HEK293 (cell line): ENCODE data around the gene PLA2G4C.

Source experiments
- CTCF ChIP-seq: fragments of 450-650 bp; formaldehyde crosslinking; IDR thresholded peaks from 2 replicates; pipeline ENCODE4 v1.5.1; 2016; ENCODE audit warnings: missing biosample characterization, missing genetic modification characterization
- TF ChIP-seq, protein P1 (sequence below): sonication (generic); formaldehyde crosslinking; IDR thresholded peaks from 2 replicates; pipeline ENCODE4 v1.8.1; 2022; ENCODE audit warnings: mild to moderate bottlenecking, moderate library complexity, missing genetic modification reagents
- TF ChIP-seq, protein P2 (sequence below): fragments of 450-650 bp; formaldehyde crosslinking; IDR thresholded peaks from 2 replicates; pipeline ENCODE4 v1.5.1; 2016; ENCODE audit warnings: missing biosample characterization, missing genetic modification characterization
- TF ChIP-seq, protein P3 (sequence below): fragments of 450-650 bp; formaldehyde crosslinking; IDR thresholded peaks from 2 replicates; pipeline ENCODE4 v1.5.1; 2016; ENCODE audit warnings: missing biosample characterization, missing genetic modification characterization, borderline replicate concordance

- peak; percentile 36; the same call in 1 of the 2 replicates for TF ChIP-seq CTCF (tag by site-specific recombination)
- TF ChIP-seq, protein P1, sequence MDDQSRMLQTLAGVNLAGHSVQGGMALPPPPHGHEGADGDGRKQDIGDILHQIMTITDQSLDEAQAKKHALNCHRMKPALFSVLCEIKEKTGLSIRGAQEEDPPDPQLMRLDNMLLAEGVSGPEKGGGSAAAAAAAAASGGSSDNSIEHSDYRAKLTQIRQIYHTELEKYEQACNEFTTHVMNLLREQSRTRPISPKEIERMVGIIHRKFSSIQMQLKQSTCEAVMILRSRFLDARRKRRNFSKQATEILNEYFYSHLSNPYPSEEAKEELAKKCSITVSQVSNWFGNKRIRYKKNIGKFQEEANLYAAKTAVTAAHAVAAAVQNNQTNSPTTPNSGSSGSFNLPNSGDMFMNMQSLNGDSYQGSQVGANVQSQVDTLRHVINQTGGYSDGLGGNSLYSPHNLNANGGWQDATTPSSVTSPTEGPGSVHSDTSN (CRISPR knock-in tag), result no peak
- TF ChIP-seq, protein P2, sequence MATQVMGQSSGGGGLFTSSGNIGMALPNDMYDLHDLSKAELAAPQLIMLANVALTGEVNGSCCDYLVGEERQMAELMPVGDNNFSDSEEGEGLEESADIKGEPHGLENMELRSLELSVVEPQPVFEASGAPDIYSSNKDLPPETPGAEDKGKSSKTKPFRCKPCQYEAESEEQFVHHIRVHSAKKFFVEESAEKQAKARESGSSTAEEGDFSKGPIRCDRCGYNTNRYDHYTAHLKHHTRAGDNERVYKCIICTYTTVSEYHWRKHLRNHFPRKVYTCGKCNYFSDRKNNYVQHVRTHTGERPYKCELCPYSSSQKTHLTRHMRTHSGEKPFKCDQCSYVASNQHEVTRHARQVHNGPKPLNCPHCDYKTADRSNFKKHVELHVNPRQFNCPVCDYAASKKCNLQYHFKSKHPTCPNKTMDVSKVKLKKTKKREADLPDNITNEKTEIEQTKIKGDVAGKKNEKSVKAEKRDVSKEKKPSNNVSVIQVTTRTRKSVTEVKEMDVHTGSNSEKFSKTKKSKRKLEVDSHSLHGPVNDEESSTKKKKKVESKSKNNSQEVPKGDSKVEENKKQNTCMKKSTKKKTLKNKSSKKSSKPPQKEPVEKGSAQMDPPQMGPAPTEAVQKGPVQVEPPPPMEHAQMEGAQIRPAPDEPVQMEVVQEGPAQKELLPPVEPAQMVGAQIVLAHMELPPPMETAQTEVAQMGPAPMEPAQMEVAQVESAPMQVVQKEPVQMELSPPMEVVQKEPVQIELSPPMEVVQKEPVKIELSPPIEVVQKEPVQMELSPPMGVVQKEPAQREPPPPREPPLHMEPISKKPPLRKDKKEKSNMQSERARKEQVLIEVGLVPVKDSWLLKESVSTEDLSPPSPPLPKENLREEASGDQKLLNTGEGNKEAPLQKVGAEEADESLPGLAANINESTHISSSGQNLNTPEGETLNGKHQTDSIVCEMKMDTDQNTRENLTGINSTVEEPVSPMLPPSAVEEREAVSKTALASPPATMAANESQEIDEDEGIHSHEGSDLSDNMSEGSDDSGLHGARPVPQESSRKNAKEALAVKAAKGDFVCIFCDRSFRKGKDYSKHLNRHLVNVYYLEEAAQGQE (tag by site-specific recombination), result no peak
- TF ChIP-seq, protein P3, sequence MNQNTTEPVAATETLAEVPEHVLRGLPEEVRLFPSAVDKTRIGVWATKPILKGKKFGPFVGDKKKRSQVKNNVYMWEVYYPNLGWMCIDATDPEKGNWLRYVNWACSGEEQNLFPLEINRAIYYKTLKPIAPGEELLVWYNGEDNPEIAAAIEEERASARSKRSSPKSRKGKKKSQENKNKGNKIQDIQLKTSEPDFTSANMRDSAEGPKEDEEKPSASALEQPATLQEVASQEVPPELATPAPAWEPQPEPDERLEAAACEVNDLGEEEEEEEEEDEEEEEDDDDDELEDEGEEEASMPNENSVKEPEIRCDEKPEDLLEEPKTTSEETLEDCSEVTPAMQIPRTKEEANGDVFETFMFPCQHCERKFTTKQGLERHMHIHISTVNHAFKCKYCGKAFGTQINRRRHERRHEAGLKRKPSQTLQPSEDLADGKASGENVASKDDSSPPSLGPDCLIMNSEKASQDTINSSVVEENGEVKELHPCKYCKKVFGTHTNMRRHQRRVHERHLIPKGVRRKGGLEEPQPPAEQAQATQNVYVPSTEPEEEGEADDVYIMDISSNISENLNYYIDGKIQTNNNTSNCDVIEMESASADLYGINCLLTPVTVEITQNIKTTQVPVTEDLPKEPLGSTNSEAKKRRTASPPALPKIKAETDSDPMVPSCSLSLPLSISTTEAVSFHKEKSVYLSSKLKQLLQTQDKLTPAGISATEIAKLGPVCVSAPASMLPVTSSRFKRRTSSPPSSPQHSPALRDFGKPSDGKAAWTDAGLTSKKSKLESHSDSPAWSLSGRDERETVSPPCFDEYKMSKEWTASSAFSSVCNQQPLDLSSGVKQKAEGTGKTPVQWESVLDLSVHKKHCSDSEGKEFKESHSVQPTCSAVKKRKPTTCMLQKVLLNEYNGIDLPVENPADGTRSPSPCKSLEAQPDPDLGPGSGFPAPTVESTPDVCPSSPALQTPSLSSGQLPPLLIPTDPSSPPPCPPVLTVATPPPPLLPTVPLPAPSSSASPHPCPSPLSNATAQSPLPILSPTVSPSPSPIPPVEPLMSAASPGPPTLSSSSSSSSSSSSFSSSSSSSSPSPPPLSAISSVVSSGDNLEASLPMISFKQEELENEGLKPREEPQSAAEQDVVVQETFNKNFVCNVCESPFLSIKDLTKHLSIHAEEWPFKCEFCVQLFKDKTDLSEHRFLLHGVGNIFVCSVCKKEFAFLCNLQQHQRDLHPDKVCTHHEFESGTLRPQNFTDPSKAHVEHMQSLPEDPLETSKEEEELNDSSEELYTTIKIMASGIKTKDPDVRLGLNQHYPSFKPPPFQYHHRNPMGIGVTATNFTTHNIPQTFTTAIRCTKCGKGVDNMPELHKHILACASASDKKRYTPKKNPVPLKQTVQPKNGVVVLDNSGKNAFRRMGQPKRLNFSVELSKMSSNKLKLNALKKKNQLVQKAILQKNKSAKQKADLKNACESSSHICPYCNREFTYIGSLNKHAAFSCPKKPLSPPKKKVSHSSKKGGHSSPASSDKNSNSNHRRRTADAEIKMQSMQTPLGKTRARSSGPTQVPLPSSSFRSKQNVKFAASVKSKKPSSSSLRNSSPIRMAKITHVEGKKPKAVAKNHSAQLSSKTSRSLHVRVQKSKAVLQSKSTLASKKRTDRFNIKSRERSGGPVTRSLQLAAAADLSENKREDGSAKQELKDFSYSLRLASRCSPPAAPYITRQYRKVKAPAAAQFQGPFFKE (tag by site-specific recombination), result no peak
Measured at GRCh38 chr19:48152551-48152950, 41.9 kb upstream of the PLA2G4C start.
